Ovary (tissue), 9 donors: ENCODE results near the gene NCAN. TPM values are rescaled to one million over a fixed set of nuclear protein-coding genes. Genes with fewer than 3 reads are reported as not detected.
"Not testable (repeated sequence)": the region's sequence is repeated elsewhere in the genome, so short reads cannot be mapped to it uniquely, and the experiment has no call there.

Experiments used
- DNase-seq, 5 donors: peaks; one replicate each; pipeline ENCODE4 v3.0.0-alpha.2; 2019 to 2020
- H3K27ac ChIP-seq, 2 donors: fragments of 200-600 bp; one replicate each; pipeline versions ENCODE4 v1.5.1 to v1.8.0; 2019 to 2022
- H3K27me3 ChIP-seq: fragments of 200-600 bp; one replicate; pipeline ENCODE4 v1.8.0; 2022
- H3K36me3 ChIP-seq: fragments of 200-600 bp; sonication (generic); one replicate; pipeline ENCODE4 v1.5.1; 2019
- H3K4me1 ChIP-seq: one replicate; pipeline ENCODE4 v1.8.1; 2013; ENCODE audit warnings: mild to moderate bottlenecking, moderate library complexity; ENCODE audit not compliant: insufficient read depth
- H3K4me3 ChIP-seq: fragments of 200-600 bp; sonication (generic); one replicate; pipeline ENCODE4 v1.5.1; 2017
- H3K9me3 ChIP-seq, 2 donors: fragments of 200-600 bp in 1 of 2; sonication (generic) in 1 of 2; one replicate each; pipeline versions ENCODE4 v1.5.1 to v1.8.1; 2013 to 2019; ENCODE audit warnings: mild to moderate bottlenecking in 1 of 2, moderate library complexity in 1 of 2
- CTCF ChIP-seq, 3 donors: fragments of 450-650 bp in 2 of 3; fragments of 200-600 bp in 1 of 3; IDR thresholded peaks; one replicate each; pipeline versions ENCODE4 v1.5.1 to v1.8.0; 2016 to 2022; ENCODE audit warnings: antibody characterized with exemption in 3 of 3, mild to moderate bottlenecking in 1 of 3
- EP300 ChIP-seq: sonication (generic); formaldehyde crosslinking; IDR thresholded peaks from one replicate; pipeline ENCODE4 v1.6.1; 2017; ENCODE audit warnings: antibody characterized with exemption
- POLR2A ChIP-seq: fragments of 450-650 bp; IDR thresholded peaks from one replicate; pipeline ENCODE4 v1.6.1; 2017; ENCODE audit warnings: antibody characterized with exemption, mild to moderate bottlenecking, moderate library complexity
- whole genome bisulfite sequencing, 3 donors: extraction: QIAGEN DNeasy Blood & Tissue Kit in 1 of 3; methylation state at CpG; one replicate each; pipeline versions ENCODE4 v1.1.5 to v1.1.7; 2013 to 2017; 5-methylcytosine and 5-hydroxymethylcytosine counted together
- intact Hi-C, 4 donors: fragments of 100-400 bp; cut with DNase I; formaldehyde crosslinking; loops; one replicate each; pipeline versions ENCODE4 v1.11.0 to v1.15.1; 2022 to 2023
- polyA plus RNA-seq, 2 donors: library from polyadenylated mRNA; stranded (reverse); fragments of 200-250 nt in 1 of 2; fragments of 350-450 nt in 1 of 2; fragmentation: Illumina TruSeq in 1 of 2; extraction: RNeasy Lipid Tissue Mini Kit (QIAGEN cat#74804) in 1 of 2; gene quantifications; one replicate each; pipeline ENCODE4 v1.2.3, GENCODE V29; 2013 to 2014
- total RNA-seq, 7 donors: library from RNA; depleted of rRNA in 2 of 7; stranded (reverse); fragments of >200 nt in 2 of 7; fragmentation: NEBNext Ultra II Directional in 3 of 7; extraction: Animal tissue kit (Norgen Biotek cat#: 25700) in 3 of 7; gene quantifications; one replicate each; pipeline versions ENCODE4 v1.1.0 to v1.2.4, GENCODE V29; 2016 to 2023
- donor health status: DM: no; HTN: no; CAD: no; lungs with moderate emphysema.
- donor health status: DM: no; HTN: no; CAD: no.
- donor health status: Bipolar disorder and iron deficiency.
- donor health status: DM: yes; HTN: yes; CAD: no.
- donor health status: DM: no; HTN: no; CAD: no.
- donor health status: DM: yes; HTN: yes; CAD: no.

Gene NCAN
- total and polyA plus RNA-seq, 9 donors: not detected

GRCh38 chr19:19240476-19240875 lies 28.7 kb downstream of the NCAN start:
- Histone ChIP-seq H3K9me3 (no peaks in the 10 kb centered on the region), H3K4me1 (no peaks in the 10 kb centered on the region), H3K4me3 (no peak overlapping the region), H3K27me3 (no peaks in the 10 kb centered on the region), H3K27ac (no peak overlapping the region), H3K36me3 (no peaks in the 10 kb centered on the region)
- TF ChIP-seq POLR2A: no peak
- no peak for TF ChIP-seq EP300
- no peak for TF ChIP-seq CTCF (IDR thresholded peaks at IDR 0.05)
- 75 to 79% (median 77%) methylated on average over 9 of the region's 9 CpGs for WGBS, 3 donors
- no peak for DNase-seq
- intact Hi-C loops: no loop called here

- no peak for TF ChIP-seq POLR2A
- TF ChIP-seq CTCF (IDR thresholded peaks at IDR 0.05): no peak
- TF ChIP-seq EP300: no peak
- H3K27ac ChIP-seq: no peak overlapping the region
- 24 to 32% (median 31%) methylated on average over 5 of the region's 5 CpGs for WGBS, 3 donors
- no peak for DNase-seq
- no peak overlapping the region for H3K4me3 ChIP-seq
- H3K4me1 ChIP-seq: no peaks in the 10 kb centered on the region
- intact Hi-C loops: no loop called here
- H3K36me3 ChIP-seq: no peaks in the 10 kb centered on the region
- H3K9me3 ChIP-seq: no peaks in the 10 kb centered on the region
- H3K27me3 ChIP-seq: no peaks in the 10 kb centered on the region
These were observed 38.5 kb downstream of the NCAN start for GRCh38 chr19:19250196-19250801.

GRCh38 chr19:19253409-19253808 lies 41.7 kb downstream of the NCAN start:
- H3K4me1 ChIP-seq, H3K36me3 ChIP-seq, H3K4me3 ChIP-seq, H3K9me3 ChIP-seq, H3K27ac ChIP-seq, DNase-seq, H3K27me3 ChIP-seq, intact Hi-C loops: not testable (repeated sequence)
- 82 to 91% (median 88%) methylated on average over 6 of the region's 6 CpGs for WGBS, 3 donors

- H3K9me3 ChIP-seq: no peaks in the 10 kb centered on the region
- 44 to 53% (median 51%) methylated on average over 17 of the region's 17 CpGs for WGBS, 3 donors
- no peaks in the 10 kb centered on the region for H3K27me3 ChIP-seq
- intact Hi-C loops: no loop called here
- no peak for TF ChIP-seq CTCF (IDR thresholded peaks at IDR 0.05)
- TF ChIP-seq EP300: no peak
- TF ChIP-seq POLR2A: no peak
- H3K27ac ChIP-seq: no peak overlapping the region
- no peak for DNase-seq
- H3K4me3 ChIP-seq: no peak overlapping the region
- H3K4me1 ChIP-seq: peaks cover 2% of the 10 kb centered on the region
- no peaks in the 10 kb centered on the region for H3K36me3 ChIP-seq
These were observed 44.6 kb downstream of the NCAN start for GRCh38 chr19:19256072-19256969.

GRCh38 chr19:19257137-19257536 lies 45.4 kb downstream of the NCAN start:
- TF ChIP-seq CTCF (IDR thresholded peaks at IDR 0.05): no peak
- TF ChIP-seq POLR2A: no peak
- no peak for TF ChIP-seq EP300
- Histone ChIP-seq H3K4me3 (no peak overlapping the region), H3K9me3 (no peaks in the 10 kb centered on the region), H3K36me3 (no peaks in the 10 kb centered on the region), H3K4me1 (peaks cover 3% of the 10 kb centered on the region), H3K27me3 (no peaks in the 10 kb centered on the region), H3K27ac (no peak overlapping the region)
- WGBS, 3 donors: 61 to 71% (median 71%) methylated on average over 14 of the region's 14 CpGs
- intact Hi-C loops: no loop called here
- no peak for DNase-seq
